ENCODE results near the gene RTP5.

Gene RTP5

DNA sequence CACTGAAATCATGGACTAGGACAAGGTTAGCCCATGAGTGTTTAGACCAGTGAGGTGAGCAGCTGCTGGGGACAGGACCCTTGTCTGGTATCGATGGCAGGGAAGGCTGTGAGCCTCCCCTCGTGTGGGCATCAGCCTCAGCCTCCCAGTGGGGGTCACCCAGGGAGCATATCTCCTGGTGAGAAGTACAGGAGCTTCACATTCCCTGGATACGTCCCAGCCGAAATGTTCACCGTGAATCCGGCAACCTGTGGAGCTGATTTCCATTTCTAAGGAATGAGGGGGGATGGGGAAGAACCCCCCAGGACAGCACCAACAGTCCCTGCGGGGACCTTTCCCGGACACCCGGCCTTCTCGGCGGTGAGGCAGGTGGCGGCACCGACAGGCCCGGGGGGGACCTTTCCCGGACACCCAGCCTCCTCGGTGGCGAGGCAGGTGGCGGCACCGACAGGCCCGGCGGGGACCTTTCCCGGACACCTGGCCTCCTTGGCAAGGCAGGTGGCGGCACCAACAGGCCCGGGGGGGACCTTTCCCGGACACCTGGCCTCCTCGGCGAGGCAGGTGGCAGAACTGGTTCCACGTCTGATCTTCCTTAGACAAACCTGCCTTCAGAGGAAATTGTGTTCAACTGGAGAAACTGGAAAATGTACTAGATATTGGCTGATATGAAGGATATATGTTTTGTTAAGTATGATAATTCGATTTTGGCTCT, 21.2 kb downstream of the RTP5 start:
- no peak for DNase-seq

- no peak for DNase-seq
These were observed 21.9 kb downstream of the RTP5 start for GRCh38 chr2:241891315-241891987.

GRCh38 chr2:241891988-241892298, 22.4 kb downstream of the RTP5 start:
- DNase-seq = no peak

DNA sequence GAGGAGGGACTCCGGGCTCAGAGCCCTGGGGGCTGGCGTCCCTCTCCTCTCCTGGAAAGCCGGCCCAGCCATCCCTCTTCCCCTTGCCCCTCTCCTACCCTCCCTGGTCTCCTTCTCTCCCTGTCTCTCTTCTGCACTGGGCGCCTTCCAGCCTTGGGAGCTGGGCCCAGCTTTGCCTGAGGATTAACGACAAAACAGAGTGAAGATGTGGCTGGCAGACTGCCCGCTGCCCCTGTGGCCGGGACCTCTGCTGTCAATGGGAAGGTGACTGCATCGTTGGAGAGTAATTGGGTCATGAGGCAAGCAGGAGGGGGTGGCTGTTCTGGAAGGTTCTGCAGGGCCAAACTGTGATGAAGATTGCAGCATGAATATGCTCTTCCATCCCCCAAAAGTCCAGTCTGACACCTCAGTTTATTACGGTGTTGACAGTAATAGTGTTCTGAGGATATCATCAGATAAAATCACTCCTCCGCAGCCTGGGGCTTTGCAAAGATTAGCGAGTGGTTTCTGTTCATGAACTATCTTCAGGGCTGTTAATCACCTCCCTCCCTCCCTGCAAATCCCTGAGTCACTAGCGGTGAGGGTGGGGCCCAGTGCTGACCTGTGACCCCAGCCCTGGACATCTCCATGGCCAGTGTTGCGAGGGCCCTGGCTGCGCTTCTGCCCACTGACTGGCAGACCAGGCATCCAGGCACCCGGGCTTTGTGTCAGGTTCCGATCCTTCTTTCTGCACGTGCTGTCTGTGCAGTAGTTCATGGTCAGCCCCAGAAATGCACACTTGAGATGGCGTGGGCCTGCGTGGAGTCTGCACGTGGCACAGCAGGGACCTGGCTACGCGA, 23.0 kb downstream of the RTP5 start:
- no peak for DNase-seq

DNA sequence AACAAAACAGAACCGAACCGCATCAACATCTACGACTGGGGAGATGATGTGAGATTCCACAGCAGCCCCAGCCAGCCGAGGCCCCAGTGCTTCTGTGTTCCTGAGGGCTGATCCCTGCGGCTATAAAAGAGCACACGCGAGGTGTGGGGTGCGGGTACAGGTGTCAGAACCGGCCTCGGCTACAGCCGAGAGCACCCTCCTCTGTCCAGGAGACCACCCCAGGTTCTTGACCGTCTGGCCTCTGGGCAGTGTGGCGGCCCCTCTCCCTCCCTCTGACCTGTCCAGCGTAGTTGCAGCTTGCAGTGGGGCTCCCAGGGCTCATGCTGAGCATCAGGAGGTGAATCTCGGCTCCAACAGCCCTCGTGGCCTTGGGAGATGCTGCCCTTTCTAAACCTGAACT, 23.7 kb downstream of the RTP5 start:
- DNase-seq = no peak

DNA sequence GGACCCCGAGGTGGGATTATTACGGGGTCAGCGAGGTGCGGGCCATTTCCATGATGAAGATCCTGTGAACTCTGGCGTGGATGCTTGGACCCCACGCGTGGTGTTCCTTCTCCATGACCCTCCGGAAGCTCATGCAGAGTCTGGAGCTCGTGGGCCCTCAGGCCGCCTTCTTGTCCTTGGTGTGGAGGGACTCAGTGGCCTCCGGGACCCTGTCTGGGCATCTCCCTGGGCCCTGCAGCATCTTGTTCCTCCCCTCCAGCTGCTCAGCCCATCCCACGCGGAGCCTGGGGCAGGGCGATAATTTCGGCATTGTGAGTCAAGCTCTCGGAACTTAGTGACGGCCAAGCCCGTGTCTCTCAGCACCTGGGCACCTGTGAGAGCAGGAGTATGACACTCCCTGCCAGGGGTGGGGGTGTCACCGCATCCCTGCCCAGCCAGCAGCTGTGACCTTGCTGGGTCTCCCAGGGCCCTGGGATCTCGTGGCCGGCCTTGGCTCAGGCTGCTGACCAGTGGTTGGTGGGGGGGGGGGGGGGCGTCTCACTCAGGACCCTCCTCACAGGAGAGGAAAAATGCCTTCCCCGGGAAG, 24.6 kb downstream of the RTP5 start:
- no peak for DNase-seq

GRCh38 chr2:241894681-241895426, 25.3 kb downstream of the RTP5 start:
- no peak for DNase-seq

- no peak for DNase-seq
These were observed 25.8 kb downstream of the RTP5 start for GRCh38 chr2:241895427-241895711.

- DNase-seq = no peak
These were observed 26.4 kb downstream of the RTP5 start for GRCh38 chr2:241895712-241896641.

- no peak for DNase-seq
These were observed 27.2 kb downstream of the RTP5 start for GRCh38 chr2:241896746-241897201.

DNA sequence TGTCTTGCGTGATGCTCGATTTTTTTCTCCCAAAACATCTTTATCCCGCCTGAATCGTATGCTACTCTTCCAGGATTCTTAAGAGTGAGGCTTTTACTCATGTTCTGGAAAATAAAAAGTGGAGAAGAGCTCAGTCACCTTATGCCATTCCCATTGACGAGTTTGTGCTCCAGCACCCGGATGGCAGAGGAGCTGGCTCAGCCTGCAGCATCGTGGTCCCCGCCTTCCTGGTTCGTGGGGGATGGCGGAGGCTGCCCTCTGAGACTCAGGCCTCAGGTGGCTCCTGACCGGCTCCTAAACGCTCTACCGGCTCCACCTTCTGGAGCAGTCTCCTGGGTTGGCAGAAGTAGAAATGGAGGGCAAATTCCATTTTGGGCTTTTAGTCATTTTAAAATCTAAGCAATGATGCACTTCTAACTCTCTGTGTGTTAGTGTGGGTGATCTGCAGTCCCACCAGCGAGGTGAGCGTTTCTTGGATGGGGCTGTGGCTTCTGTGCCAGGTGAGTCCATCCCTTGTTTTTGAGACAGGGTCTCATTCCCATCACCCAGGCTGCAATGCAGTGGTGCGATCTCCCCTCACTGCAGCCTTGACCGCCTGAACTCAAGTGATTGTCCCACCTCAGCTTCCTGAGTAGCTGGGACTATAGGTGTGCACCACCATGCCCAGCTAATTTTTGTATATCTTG, 27.8 kb downstream of the RTP5 start:
- DNase-seq = no peak

DNA sequence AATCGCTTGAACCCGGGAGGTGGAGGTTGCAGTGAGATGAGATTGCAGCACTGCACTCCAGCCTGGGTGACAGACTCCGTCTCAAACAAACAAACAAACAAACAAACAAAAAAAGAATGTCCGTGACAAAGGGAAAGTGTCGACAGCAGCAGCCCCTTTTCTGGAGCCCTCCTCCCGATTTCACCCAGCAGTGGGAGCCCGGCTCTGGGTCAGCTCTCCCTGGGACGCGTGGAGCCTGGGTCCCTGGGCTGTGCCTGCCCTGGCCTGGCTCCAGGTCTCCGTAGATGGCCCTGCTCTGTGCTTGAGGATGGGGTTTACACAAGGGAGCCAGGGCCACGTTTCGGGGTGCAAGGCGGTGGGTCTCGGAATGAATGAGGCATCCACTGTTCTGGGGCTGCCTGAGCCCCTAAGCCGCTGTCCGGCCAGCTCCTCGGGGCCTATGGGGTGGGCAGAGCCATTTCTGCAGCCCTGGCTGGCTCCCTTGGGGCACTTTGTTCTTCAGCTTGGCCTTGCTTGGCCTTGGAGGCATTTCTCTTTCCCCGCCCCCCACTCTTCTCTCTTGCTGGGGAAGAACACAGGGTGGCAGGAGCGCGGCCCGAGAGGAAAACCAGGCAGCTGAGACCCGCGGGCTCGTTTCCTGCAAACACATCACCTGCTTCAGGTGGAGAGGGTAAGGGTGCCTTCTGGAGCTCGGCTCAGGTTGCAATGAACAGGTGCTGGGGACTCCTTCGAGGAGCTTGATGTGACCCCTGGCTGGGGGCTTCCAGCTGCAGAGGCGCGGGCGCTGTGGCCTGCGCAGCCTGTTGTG, 29.1 kb downstream of the RTP5 start:
- no peak for DNase-seq

DNA sequence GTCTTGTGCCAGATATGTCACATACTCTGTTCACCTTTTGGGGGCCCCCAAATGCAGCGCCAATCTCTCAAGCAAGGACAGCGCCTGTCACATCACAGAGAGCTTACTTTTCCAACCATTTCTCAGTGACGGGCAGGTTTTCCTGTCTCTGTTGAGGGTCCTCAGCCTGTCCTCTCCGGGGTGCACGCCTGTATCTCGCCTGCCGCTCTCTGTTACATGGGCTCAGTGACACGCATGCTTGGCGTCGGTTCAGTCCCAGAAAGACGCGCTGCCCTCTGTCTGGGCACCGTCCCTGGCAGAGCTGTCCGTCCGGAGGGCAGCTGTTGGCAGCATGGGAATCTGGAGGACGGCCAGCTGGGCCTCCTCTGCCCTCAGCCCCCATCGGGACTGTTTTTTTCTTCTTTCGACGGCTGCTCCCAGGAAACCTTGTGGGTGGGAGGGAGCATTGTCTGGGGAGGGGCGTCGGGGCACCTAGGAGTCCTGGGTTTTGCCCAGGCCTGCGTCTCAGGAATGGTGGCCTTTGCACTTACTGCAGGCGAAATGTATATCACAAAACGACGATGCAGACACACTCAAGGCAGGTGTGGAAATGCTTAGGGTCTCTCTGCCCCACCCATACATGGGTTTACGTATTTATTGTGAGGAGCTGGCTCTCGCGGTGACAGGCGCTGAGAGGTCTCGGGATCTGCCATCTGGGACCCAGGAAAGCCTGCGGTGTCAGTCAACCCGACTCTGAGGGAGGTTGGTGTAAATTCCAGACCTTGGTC, 30.9 kb downstream of the RTP5 start:
- no peak for DNase-seq

DNA sequence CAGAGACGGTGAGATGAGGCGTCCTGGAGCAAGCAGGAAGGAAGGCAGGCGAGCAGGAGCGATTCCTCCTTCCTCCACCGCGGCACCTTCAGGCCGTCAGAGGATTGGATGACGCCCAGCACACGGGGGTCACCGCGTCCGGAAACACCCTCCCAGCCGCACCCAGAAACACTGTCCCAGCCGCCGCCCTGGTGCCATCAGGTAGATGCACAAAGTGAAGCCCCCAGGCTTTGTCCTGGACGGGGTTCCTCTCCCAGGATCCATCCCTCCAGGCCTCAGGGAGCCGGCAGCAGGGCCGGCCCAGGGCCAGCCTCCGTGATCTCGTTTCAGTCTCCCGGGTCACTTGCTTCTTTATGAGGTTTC, 31.5 kb downstream of the RTP5 start:
- DNase-seq = no peak

DNA sequence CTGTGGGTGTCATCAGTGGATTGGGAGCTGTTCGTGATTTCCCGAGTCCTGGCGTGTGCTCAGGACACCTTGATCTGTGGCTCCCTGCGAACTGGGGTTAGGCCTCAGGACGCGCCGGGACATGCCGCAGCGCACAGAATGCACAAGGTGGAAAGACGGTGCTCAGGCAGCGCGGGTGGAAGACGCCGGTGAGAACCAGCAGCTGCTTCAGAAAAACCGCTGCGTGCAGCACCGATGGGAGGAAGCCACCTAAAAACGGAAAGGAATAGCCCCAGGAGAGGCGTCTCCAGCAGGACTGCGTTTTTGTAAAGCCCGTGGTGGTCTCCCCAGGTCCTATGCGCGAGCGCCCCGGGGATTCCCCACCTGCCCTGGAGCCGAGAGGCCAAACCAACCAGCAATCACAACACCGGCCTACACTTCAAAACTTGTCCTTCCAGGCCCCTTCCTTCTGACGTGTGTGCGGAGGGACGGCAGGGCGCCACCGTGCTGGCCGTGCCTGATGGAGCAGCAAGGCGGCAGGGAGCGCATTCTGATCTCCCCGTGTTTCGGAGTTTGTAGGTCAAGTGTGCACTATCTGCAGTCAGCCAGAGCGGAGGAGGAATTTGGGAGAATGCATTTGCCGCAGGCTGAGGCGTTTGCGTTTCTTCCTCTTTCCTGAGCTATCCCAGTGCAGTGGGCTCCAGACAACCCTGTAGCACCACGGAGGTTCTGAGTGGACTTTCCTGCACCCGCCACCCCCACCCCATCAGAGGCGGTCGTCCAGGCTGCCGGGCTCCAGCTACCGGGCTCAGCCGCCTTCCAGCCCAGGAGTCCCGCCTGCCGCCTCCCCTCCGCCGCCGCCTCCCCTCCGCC, 32.2 kb downstream of the RTP5 start:
- DNase-seq = no peak

GRCh38 chr2:241902357-241902991, 32.9 kb downstream of the RTP5 start:
- DNase-seq = no peak

DNA sequence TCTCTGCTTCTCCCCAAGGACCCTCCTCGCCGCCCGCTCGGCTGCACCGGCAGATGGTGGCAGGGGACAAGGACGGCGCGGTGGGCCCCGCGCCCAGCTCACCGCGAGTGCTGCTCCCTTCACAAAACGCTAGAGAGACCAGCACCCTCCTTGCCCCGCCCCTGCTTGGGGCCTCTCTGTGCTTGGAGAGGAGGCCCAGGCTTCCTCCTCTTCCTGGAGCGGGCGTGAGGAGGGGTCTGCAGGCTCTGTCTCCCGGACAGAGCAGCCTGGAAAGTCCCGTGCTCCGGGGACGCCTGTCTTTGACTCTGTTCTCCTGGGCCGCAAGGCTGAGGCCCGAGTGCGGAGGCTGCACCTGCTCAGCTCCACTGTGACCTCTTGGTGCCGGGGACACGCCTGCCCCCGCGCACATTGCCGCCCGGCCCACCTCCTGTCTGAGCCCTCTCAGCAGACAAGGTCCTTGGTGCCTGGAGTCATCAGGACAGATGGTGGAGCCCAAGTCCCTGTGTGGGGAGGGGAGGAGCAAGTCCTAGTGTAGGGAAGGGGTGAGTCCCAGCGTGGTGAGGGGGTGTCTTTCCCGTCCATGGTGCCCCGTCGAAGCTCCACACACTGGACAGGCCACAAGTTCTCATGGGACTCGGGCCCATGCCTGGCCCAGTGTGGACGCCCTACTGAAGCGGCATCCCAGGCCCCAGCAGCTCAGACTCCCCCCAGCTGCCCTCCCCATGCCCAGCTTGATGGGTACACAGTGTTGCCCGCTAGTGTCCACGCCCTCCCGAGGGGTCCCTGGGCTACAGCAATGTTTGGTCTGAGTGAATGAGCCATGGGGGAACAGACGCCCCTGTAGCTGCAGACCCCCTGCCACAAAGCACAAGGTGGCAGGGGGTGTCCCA, 33.8 kb downstream of the RTP5 start:
- DNase-seq = no peak

Data from NCI-H1436 treated with DMSO at 0.1 percent for 48 hours (cell line).